Measurements from ENCODE around the gene PRDM16.

The PRDM16 gene

DNA sequence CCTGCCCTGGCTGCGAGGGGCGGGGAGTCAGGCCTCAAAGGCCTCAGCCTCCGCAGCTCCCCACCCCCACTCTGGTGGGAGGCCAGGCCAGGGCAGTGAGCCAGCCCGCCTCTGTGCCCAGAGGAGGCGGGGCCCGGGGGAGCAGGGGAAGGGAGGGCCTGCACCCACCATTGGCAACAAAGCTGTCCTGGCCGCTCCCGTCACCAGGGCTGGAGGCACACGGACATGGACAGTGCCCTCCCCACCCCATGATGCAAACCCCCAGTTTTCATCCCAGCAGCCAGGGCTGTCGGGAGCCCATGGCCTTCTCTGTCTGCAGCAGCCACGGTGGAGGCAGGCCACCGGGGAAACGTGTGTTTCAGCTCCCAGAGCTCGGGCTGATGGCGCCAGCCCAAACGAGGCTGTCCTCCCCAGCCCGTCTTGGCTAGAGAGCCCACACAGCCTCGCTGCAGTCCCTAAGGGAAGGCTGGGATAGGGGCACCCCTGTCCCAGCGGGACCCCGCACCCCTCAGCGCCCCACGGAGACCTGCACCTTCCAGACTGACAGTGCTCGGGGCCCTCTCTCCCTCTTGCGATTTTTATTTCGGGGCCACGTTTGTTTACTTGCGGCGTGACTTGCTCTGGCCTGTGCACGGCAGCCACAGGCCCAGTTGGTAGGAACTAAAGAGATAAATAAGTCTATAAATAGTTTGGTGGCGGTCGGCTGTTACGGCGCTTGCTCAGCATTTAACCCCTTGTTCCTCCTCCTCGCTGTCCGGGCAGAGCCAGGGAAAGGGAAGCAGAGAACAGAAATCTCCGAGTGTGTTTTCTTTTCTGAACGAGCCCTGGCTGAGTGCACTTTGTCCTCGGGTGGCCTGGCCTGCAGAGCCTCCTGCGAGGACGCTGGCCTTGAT is 101.8 kb downstream of the PRDM16 start:
- DNase-seq, result no peak

DNA sequence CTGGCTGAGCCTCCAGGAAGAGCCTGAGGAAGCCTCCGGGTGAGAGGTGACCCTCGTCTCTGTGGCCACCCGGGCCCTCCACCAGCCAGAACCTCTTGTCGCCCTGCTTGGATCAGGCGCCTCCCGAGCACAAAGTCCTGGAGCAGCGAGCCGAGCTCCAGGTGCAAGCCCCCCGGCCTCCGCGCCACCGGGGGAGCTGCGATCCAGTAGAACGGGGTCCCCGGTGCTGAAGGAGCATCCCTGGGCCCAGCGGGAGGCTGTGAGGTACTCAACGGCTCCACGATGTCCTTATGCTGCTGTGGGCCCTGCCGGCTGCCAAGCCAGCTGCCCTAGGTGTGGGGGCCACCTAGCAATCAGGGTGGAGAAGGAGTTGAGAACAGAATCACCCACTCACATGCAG is 102.8 kb downstream of the PRDM16 start:
- DNase-seq, result no peak

DNA sequence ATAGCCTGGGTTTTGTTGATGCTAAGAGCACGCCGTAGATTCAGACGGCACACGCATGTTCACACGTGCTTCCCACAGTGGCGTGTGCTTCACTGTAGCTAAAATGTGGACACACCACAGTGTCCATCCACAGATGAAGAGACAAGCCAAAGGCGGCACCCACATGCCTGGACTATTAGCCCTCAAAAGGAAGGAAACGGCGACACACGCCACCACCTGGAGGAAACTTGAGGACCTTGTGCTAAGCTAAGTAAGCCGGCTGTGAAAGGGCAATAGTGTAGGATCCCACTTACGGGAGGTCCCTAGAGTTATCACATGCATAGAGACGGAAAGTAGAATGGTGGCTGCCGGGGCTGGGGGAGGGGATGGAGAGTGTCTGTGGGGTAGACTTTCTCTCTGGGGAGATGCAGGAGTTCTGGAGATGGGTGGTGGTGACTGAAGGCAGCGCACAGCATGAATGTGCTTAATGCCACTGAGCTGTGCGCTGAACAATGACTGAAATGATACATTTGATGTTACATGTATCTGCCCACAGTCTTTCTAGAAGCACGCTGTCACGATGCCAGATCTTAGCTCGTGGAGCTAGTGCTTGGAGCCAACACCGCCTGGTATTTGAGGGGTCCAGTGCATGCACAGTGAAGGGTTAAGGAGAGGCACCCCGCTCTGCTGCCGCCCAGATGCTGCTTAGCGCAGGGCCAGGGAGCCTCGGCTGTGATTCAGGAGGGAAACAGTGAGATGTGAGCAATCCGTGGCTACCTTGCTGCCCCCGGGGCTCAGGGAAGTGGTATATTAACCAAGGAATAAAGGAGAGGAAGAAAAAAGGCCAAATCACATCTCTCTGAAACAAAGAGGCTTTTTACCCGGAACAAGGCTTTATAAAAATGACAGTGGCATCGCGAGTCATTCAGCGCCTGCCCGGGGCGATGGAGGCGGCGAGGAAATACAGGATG is 103.7 kb downstream of the PRDM16 start:
- DNase-seq, result no peak

DNA sequence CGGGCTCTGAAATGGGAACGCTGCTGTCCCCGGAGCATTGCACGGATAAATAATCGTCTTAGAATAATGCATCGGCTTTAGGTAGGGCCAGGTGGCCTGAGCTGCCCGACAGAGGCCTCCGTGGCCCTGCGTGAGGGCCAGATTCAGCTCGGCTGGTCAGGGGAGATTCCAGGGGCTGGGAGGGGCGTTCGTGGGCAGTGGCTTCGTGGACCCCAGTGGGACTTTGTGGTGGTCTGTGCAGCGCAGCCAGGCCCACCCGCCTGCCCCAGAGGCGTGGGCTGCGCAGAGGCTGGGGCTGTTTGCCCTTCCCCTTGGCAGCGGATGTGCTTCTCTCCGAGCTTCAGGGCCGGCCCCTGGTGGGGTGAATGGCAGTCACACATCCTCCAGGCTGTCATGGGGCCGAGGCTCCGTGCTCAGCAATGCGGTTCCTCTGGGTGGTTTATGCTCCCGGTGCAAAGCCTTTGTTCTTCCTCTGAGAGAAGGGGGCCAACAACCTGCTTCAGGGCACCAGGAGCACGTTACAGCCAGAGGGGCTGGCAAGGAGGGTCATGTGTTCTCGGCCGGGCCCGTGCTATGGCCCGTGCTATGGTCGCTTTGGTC is 104.5 kb downstream of the PRDM16 start:
- no peak for DNase-seq

DNA sequence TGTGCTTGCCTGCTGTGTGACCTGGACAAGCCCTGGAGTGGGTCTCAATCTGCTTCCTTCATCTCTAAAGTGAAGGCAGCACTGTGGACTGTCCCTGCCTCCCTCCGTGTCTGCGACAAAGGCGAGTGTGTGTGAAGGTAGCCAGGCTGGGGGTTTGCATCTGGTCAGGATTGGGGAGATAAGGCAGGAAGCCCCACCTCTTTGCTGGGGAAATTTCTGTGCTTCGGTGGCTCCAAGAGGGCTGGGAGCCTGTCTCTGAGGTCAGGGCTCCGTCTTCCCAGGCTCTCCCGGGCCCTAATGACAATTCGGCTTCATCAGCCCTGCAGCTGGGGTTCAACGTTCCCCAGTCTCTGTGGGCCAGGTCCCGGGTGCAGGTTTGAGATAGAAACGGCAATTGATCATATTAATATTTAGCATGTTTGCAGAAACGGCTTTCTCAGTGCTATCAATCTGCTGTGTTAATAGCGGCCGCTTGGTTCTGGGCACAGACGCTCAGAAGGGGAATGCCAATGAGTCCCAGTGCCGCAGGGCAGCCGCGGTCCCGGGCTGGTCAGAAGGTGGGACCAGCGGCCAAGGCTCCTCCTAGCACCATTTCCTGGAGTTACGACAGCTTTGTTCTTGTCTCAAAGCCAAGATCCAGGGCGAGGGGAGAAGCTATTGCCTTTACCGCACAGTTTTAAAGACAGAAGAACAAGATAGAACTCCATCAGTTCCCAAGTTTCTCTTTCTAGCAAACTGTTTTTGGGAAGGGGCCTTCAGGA is 105.7 kb downstream of the PRDM16 start:
- DNase-seq, result no peak

DNA sequence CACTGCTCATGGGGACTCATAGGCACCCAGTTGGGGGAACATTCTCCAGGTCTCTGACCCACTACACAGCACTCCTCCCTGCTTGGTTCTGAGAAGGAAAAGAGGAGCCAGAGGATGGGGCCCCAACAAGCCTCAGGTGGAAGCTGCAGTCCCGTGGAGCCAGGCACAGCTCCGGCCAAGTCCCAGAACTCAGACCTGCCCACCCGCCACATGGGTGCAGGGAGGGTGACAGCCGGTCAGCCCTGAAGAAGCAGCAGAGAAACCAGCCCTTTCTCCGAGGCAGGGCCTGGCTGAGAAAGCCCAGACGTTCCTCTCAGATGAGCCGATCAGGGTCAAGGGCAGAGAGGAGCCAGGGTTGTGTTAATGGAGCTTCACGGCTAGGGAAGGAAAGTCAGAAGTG is 106.5 kb downstream of the PRDM16 start:
- no peak for DNase-seq

DNA sequence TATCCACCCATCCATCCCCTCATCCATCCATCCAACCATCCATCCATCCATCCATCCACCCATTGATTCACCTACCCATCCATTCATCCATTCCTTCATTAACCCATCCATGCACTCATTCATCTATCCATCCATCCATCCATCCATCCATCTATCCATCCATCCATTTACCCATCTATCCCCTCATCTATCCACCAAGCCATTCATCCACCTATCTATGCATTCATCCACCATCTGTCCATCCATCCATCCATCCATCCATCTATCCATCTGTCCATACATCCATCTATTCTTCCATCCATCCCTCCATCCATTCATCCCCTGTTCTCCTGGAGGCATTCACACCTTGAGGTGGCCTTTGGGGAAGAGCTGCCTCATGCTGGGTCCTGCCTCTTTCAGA is 107.0 kb downstream of the PRDM16 start:
- DNase-seq, result no peak

DNA sequence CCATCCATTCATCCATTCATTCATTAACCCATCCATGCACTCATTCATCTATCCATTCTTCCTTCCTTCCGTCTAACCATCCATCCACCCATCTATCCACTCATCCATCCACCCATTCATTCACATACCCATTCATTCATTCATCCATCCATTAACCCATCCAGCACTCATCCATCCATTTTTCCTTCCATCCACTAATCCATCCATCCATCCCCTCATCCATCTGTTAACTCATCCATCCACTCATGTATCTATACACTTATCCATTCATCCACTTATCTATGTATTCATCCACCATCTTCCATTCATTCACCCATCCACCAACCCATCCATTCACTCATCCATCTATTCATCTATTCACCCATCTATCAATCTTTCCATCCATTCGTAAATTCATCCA is 107.8 kb downstream of the PRDM16 start:
- DNase-seq, result no peak

DNA sequence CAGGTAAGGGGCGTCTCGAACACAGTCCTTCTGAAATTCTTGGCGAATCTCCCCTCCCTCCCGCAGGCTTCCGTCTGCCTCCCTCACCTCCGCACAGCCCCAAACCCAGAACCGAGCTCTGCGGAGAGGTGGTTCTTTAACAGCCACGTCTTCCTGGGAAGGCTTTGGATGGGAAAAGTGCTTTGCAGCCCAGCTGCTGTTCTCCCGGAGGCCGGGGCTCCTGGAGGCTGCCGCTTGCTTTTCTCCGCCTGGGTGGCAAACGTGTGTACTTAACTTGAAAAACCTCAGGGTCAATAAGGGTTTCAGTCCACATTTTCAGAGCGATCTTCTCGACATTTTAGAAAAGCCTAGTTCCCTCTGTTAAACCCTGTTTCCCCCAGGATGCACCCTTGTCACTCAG is 109.3 kb downstream of the PRDM16 start:
- DNase-seq, result no peak

DNA sequence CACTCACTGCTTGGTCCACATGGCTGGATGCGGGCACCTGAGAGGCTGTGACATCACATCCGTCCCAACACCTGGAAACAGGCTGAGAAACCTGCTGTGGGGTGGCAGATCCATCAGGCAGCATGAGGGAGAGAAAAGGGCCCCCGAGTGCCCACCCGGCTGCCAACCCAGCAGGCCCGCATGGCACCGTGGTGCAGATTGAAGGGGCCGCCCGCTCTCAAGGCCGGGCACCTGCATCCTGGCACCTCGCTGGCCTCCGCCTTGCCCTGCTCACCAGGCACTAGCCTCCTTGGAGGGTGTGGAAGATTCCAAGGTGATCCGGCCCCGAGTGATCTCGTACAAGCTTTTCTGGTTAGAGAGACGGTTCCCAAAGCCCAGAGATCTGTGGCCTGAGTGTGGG is 110.5 kb downstream of the PRDM16 start:
- DNase-seq, result no peak

DNA sequence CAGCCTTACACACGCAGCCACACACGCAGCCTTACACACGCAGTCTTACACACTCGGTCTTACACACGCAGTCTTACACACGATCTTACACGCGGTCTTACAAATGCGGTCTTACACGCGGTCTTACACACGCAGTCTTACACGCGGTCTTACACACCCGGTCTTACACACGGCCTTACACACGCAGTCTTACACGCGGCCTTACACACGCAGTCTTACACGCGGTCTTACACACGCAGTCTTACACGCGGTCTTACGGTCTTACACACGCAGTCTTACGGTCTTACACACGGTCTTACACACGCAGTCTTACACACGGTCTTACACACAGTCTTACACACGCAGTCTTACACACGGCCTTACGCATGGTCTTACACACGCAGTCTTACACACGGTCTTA is 111.9 kb downstream of the PRDM16 start:
- no peak for DNase-seq

DNA sequence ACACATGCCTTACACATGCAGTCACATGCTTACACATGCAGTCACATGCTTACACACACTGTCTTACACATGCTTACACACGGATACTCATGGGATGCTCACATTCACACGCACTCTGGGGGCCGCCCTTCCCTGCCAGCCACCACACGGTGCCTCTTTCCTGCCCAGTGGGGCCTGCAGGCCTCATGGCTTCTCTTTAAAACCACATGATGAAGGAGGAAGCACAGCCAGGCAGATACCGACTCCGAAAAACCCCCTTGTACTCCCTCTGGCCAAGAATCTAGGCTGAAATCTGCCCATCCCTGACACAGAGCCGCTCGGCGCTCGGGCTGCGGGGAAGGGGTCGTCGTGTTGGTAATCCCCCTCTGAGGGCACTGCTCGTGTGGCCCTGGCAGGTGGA is 113.0 kb downstream of the PRDM16 start:
- no peak for DNase-seq

DNA sequence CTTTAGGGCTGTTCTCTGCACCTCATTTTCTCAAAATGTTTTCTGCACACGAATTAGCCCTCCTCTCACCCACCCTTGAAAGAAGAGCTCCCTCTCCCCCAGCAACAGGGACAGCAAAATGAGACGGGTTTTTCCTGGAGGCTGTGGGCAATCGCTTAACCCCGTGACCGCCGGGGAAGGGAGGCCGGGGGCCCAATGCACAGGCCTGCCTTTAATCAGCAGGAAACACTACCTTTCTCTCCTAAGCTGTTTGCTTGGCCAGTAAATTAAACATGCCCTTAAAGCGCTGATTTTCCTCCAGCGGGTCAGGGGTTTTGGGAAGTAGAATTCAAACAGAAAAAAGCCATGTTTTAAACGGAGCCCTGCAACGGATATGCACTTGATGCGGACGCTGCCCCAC is 114.4 kb downstream of the PRDM16 start:
- DNase-seq, result no peak

DNA sequence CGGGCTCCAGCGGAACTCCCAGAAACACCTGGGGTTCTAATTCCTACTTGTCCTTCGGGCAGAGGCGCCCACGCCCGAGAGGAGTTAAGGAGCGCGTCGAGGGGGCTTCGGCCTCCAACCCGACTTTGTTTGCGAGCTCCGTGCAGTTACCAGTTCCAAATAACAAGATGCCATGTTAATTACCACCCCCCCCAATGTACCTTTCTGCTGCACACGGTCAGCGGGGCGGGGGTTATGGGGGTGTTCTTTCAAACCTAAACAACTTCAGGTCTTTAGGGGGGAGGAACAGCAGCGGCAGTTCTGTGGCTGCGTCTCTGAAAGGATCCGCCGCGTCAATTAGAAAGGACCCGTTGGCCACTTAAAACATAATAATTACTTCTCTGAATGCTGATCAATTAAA is 114.8 kb downstream of the PRDM16 start:
- DNase-seq, result no peak

DNA sequence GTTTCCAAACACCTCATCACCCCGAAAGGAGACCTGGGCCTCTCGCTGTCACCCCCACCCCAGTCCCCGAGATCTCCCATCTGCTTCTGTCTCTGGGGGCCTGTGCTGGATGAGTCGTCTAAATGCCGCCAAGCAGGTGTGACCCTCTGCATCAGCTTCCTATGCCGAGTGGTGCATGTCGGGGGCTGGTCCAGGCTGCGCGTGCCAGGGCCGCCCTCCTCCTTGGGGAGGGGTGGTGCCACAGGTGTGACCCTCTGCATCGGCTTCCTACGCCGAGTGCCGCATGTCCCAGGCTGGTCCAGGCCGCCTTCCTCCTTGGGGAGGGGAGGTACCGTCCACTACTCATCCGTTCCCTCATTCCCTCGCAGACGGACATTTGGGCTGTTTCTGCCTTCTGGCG is 115.7 kb downstream of the PRDM16 start:
- no peak for DNase-seq

DNA sequence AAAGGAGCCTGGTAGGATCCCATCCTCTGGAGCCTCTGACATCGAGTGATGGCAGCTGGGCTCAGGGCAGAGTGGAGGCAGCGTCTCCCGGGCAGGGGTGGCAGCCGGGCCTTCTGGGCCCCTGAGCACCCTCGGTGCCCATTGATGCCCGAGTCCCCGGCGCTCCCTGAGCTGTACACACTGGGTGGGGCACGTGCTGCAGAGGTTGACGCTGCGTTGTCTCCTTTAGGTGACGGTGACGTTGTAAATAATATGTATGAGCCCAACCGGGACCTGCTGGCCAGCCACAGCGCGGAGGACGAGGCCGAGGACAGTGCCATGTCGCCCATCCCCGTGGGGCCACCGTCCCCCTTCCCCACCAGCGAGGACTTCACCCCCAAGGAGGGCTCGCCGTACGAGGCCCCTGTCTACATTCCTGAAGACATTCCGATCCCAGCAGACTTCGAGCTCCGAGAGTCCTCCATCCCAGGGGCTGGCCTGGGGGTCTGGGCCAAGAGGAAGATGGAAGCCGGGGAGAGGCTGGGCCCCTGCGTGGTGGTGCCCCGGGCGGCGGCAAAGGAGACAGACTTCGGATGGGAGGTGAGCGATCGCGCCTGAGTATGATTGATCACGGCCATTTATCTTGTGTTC is 117.0 kb downstream of the PRDM16 start:
- DNase-seq, result no peak

DNA sequence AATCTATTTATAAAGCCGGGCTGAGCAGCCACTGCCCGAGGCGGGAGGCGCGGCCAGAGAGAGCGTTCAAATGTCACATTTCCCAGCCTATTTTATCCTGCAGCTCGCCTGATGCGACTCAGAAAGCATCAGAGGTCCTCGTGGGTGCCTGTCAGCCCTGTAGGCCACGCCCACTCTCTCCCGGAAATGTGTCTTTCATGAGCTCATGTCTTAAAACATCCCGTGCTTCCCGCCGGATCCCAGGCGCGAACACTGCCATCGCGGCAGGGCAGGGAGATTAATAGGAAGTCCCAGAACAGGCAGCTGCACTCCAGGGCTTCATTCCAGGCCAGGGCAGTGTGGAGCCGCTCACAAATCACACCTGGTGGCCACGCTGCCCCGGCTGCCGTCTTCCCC is 117.5 kb downstream of the PRDM16 start:
- DNase-seq, result no peak

DNA sequence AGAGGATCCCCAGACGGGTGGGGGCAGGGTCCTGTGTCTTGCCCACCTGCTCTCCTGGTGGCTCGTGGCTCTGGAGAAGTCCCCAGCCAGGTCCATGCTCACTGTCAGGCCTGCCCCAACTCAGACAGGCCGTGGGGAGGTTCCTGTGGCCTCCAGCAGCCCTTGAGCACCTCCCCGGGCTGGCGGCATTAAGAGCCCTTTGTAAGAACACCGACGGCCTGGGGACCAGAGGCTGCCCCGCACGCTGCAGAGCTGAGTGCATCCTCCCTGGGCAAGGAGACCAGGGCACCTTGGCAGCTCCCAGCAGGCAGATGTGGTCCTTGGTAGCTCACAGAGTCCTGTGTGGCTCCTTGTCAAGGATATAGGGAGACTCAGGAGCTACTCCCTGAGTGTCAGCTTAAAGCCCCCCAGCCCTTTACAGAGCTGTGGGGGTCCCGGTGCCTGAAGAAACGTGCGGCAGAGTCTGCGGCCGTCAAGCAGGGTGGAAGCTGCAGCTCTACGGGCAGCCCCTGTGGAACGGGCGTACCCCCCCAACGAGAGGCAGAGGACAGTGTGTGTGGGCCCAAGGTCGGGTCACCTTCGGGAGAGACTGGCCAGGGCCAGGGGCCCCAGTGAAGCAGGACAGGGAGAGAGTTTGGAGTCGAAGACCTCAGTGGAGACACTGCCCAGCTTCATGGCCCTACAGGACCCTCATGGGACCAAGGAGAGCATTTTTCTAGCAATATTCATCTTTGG is 118.6 kb downstream of the PRDM16 start:
- no peak for DNase-seq

DNA sequence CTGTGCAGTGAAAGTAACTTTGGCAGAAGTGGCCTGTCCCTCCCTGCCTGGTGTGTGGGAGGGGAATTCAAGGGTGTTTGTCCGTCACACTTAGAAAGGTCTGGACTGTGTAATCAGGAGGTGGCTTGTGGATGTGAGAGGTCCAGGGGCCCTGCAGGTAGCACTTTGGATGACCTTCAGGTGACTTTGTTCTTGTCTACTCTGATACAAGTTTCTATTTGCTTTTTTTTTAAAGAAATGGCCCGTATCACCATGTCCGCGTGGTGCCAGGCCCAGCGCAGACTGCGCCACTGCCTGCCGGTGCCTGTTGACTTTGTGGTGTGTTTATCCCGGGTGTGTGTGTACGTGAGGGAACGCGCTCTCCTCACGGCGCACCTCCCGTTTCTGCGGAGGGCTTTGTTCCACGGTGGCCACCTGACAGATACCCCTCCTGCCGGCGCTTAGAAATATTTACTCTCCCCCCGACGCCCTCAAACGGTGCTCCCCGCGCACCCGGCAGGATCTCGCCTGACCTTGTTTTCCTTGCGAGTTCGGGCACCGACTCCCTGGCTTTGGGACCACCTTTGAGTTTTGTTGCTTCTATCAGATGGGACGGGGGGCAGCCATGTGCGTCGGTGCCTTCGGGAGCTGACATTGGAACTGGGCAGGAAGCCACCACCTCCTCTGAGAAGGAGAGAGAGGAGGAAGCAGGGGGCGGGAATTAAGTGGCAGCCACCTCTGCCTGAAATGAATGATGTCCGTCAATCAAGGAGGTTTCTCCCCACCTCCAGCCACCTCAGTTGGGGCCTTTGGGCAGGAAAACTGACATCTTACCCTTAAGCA is 119.4 kb downstream of the PRDM16 start:
- no peak for DNase-seq

DNA sequence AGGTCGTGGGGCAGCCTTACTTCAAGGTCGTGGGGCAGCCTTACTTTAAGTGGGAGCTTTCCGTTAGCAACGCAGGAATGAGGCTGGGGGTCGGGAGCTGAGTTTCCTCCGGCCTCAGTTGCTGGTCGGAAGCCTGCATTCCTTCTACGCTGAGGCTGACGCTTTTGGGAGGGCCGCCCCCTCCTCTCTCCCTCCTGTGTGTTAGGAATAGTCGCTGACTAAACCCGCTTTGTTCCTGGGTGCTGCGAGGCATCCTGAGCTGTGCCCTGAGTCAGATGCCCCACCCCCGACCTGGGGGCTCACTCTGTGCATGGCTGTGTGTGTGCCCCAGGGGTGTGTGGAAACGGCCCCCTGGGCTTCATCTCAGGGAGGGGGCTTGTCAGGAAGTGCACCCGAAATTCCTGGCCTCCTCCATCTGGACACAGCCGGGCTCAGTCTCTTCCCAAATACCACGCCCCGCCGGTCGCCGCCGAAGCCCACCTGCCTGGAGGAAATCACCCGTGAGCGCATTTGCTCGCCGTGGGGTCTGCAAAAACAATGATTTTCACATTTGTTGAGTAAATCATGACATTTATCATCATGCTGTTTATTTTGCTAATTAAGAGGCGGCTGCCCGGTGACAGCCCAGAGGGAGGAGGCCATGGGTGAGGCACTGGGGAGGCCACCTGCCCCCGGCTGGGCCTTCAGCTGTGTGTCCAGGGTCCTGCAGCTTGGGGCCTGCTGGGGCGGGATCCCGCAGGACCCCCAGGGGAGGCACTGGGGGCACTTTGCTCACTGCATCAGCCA is 121.4 kb downstream of the PRDM16 start:
- no peak for DNase-seq

Measured in activated effector memory CD4-positive, alpha-beta T cell treated with anti-CD3 and anti-CD28 coated beads, Interleukin-2, amount 50 U/mL, for 16 hours (primary cell).